DND-41 (cell line): ENCODE data around the gene MAN1A1.

ENCODE experiments used
- EZH2 ChIP-seq: IDR thresholded peaks from 3 replicates; pipeline ENCODE4 v1.6.1; 2012; ENCODE audit warnings: borderline replicate concordance, low read depth, mild to moderate bottlenecking, moderate library complexity, low read length, inconsistent platforms; ENCODE audit not compliant: severe bottlenecking
- TF ChIP-seq, protein P1 (sequence below): IDR thresholded peaks from 2 replicates; pipeline ENCODE4 v1.5.1; 2012; ENCODE audit warnings: borderline replicate concordance, low read length, moderate library complexity, mild to moderate bottlenecking; ENCODE audit not compliant: poor library complexity, severe bottlenecking; ENCODE audit errors: extremely low read depth

- TF ChIP-seq, protein P1, sequence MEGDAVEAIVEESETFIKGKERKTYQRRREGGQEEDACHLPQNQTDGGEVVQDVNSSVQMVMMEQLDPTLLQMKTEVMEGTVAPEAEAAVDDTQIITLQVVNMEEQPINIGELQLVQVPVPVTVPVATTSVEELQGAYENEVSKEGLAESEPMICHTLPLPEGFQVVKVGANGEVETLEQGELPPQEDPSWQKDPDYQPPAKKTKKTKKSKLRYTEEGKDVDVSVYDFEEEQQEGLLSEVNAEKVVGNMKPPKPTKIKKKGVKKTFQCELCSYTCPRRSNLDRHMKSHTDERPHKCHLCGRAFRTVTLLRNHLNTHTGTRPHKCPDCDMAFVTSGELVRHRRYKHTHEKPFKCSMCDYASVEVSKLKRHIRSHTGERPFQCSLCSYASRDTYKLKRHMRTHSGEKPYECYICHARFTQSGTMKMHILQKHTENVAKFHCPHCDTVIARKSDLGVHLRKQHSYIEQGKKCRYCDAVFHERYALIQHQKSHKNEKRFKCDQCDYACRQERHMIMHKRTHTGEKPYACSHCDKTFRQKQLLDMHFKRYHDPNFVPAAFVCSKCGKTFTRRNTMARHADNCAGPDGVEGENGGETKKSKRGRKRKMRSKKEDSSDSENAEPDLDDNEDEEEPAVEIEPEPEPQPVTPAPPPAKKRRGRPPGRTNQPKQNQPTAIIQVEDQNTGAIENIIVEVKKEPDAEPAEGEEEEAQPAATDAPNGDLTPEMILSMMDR: no peak
- TF ChIP-seq EZH2: no peak
Observed at GRCh38 chr6:119162134-119162775, 187.3 kb downstream of the MAN1A1 start.
